ENCODE measurements around the gene IGFN1. TPM values are rescaled to one million over a fixed set of nuclear protein-coding genes. Genes with fewer than 3 reads are reported as not detected.
"Not testable (repeated sequence)": the region's sequence is repeated elsewhere in the genome, so short reads cannot be mapped to it uniquely, and the experiment has no call there.

The IGFN1 gene
- total and polyA plus RNA-seq, 3 donors from 2014 or later = 8.2 to 16.4 (median 12.5) TPM

GRCh38 chr1:201255479-201256362 is 65.1 kb downstream of the IGFN1 start:
- TF ChIP-seq, protein P1, sequence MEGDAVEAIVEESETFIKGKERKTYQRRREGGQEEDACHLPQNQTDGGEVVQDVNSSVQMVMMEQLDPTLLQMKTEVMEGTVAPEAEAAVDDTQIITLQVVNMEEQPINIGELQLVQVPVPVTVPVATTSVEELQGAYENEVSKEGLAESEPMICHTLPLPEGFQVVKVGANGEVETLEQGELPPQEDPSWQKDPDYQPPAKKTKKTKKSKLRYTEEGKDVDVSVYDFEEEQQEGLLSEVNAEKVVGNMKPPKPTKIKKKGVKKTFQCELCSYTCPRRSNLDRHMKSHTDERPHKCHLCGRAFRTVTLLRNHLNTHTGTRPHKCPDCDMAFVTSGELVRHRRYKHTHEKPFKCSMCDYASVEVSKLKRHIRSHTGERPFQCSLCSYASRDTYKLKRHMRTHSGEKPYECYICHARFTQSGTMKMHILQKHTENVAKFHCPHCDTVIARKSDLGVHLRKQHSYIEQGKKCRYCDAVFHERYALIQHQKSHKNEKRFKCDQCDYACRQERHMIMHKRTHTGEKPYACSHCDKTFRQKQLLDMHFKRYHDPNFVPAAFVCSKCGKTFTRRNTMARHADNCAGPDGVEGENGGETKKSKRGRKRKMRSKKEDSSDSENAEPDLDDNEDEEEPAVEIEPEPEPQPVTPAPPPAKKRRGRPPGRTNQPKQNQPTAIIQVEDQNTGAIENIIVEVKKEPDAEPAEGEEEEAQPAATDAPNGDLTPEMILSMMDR (IDR thresholded peaks at IDR 0.05) = no peak
- no peak for TF ChIP-seq POLR2A (IDR thresholded peaks at IDR 0.05)
- DNase-seq = no peak

DNA sequence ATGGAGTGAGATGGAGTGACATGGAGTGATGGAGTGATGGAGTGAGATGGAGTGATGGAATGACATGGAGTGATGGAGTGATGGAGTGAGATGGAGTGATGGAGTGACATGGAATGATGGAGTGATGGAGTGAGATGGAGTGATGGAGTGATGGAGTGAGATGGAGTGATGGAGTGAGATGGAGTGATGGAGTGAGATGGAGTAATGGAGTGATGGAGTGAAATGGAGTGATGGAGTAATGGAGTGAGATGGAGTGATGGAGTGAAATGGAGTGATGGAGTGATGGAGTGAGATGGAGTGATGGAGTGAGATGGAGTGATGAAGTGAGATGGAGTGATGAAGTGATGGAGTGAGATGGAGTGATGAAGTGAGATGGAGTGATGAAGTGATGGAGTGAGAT is 67.5 kb downstream of the IGFN1 start:
- H3K27me3 ChIP-seq; H3K36me3 ChIP-seq (ENCODE audit: low read depth, missing control alignments); H3K4me1 ChIP-seq; DNase-seq; H3K9me3 ChIP-seq; H3K4me3 ChIP-seq; H3K27ac ChIP-seq: not testable (repeated sequence)
- intact Hi-C loops (cut with DNase I; ENCODE audit: low total_unique reads) = loop anchor here (10.0 kb wide), 1 partner anchor 107 kb away; no protein-coding TSS in a partner anchor

More at GRCh38 chr1:201255479-201256362, 65.1 kb downstream of the IGFN1 start:
- Histone ChIP-seq H3K27me3 (no peaks in the 10 kb centered on the region), H3K27ac (no peak overlapping the region), H3K4me3 (peak overlapping the region in 1 of 2 donors; percentile 1), H3K4me1 (peaks cover 4% of the 10 kb centered on the region), H3K36me3 (ENCODE audit: low read depth, missing control alignments) (no peaks in the 10 kb centered on the region), H3K9me3 (no peaks in the 10 kb centered on the region)
- intact Hi-C loops (cut with DNase I; ENCODE audit: low total_unique reads) = loop anchor here (10.0 kb wide), 1 partner anchor 109 kb away; no protein-coding TSS in a partner anchor
- WGBS, 2 donors = 57 to 58% methylated on average over 15 to 17 of the region's 17 CpGs

DNA sequence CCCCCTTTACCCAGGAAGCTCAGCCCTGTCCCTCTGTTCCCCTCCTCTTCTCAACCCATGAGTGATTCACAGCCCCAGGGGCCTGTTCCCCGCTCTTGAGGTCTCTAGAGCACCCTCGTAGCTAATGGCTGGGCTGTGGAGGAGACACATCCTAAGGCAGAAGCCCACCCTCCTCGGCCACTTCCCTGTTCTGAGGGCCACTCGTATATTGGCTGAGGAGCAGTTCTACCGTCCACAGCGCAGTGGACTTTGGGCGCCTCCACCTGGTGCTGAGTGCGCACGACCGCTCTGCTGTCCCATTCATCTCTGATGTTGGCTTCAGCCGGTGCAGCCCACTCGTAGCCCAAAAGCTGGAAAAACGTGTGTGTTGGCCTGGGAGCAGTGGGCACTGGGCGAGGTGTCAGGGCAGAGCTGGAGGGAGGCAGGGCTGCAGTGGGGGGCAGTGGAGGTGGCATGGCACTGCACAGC is 68.2 kb downstream of the IGFN1 start:
- Histone ChIP-seq H3K9me3 (no peaks in the 10 kb centered on the region), H3K27me3 (no peaks in the 10 kb centered on the region), H3K4me3 (no peak overlapping the region), H3K36me3 (ENCODE audit: low read depth, missing control alignments) (no peaks in the 10 kb centered on the region), H3K4me1 (peaks cover 4% of the 10 kb centered on the region), H3K27ac (no peak overlapping the region)
- intact Hi-C loops (cut with DNase I; ENCODE audit: low total_unique reads) = loop anchor here (10.0 kb wide), 1 partner anchor 106 kb away; no protein-coding TSS in a partner anchor
- WGBS, 2 donors = 82% methylated on average over 4 to 14 of the region's 14 CpGs
- DNase-seq = no peak
- TF ChIP-seq, protein P1 (IDR thresholded peaks at IDR 0.05) = no peak
- TF ChIP-seq POLR2A (IDR thresholded peaks at IDR 0.05) = no peak

GRCh38 chr1:201259476-201260235 is 69.0 kb downstream of the IGFN1 start:
- no peak for DNase-seq
- 11 to 14% methylated on average over 8 to 22 of the region's 28 CpGs for WGBS, 2 donors
- Histone ChIP-seq H3K4me1 (peaks cover 4% of the 10 kb centered on the region), H3K9me3 (no peaks in the 10 kb centered on the region), H3K27me3 (no peaks in the 10 kb centered on the region), H3K36me3 (ENCODE audit: low read depth, missing control alignments) (no peaks in the 10 kb centered on the region), H3K4me3 (peak overlapping the region in 1 of 2 donors; percentile 23), H3K27ac (no peak overlapping the region)
- intact Hi-C loops (cut with DNase I; ENCODE audit: low total_unique reads) = loop anchor here (10.0 kb wide), 1 partner anchor 105 kb away; no protein-coding TSS in a partner anchor
- TF ChIP-seq, protein P1 (IDR thresholded peaks at IDR 0.05) = no peak
- no peak for TF ChIP-seq POLR2A (IDR thresholded peaks at IDR 0.05)

- Histone ChIP-seq H3K27me3 (no peaks in the 10 kb centered on the region), H3K9me3 (no peaks in the 10 kb centered on the region), H3K27ac (no peak overlapping the region), H3K4me1 (peaks cover 4% of the 10 kb centered on the region), H3K4me3 (peak overlapping the region in 1 of 2 donors; percentile 23), H3K36me3 (ENCODE audit: low read depth, missing control alignments) (no peaks in the 10 kb centered on the region)
- WGBS, 2 donors = 16 to 19% methylated on average over 8 to 11 of the region's 11 CpGs
- TF ChIP-seq POLR2A (IDR thresholded peaks at IDR 0.05) = no peak
- TF ChIP-seq, protein P1 (IDR thresholded peaks at IDR 0.05) = no peak
- intact Hi-C loops (cut with DNase I; ENCODE audit: low total_unique reads) = no loop called here
- DNase-seq = no peak
These were observed 69.6 kb downstream of the IGFN1 start for GRCh38 chr1:201260236-201260590.
